Measurements from ENCODE around the gene YIF1A. TPM values are rescaled to one million over a fixed set of nuclear protein-coding genes. Genes with fewer than 3 reads are reported as not detected.

Gene YIF1A
- total RNA-seq (2022; extraction: Qiagen RNA extraction; ENCODE audit: low read depth), result 88.2 to 117 TPM (median 116 TPM) in 5 replicates

GRCh38 chr11:66288671-66289547 is at the start of gene YIF1A:
TSS of gene YIF1A (minus strand) at chr11:66289143. CDS start at chr11:66288985, 158 bp downstream.

GRCh38 chr11:66336234-66337102 is 47.5 kb upstream of the YIF1A start, which contains the start of gene RIN1:
TSS of gene RIN1 (minus strand) at chr11:66336434. CDS start at chr11:66336402, 32 bp downstream.

GRCh38 chr11:66316849-66317251 is 27.9 kb upstream of the YIF1A start, which contains the start of gene CD248:
TSS of gene CD248 (minus strand) at chr11:66317044. CDS start at chr11:66317027, 17 bp downstream.

GRCh38 chr11:66291706-66292542 is 3.0 kb upstream of the YIF1A start, which contains the start of gene TMEM151A:
TSS of gene TMEM151A (plus strand) at chr11:66291894. CDS start at chr11:66292014, 120 bp downstream.

GRCh38 chr11:66277471-66278362 is 11.2 kb downstream of the YIF1A start, which contains the start of gene CNIH2:
TSS of gene CNIH2 (plus strand) at chr11:66278175. CDS start at chr11:66278457, 282 bp downstream.

GRCh38 chr11:66268244-66268951 is 20.5 kb downstream of the YIF1A start, which contains the start of gene RAB1B:
TSS of gene RAB1B (plus strand) at chr11:66268639. CDS start at chr11:66268680, 41 bp downstream.

Other genes with a start within 250 kb of the YIF1A start
- not detected in 5 replicates for gene GAL3ST3, start 240.0 kb downstream of the YIF1A start, total RNA-seq (2022; extraction: Qiagen RNA extraction; ENCODE audit: low read depth)
- gene SF3B2, start 236.8 kb downstream of the YIF1A start, total RNA-seq (2022; extraction: Qiagen RNA extraction; ENCODE audit: low read depth), result 168 to 198 TPM (median 172 TPM) in 5 replicates
- 48.7 to 80.4 TPM (median 65.1 TPM) in 5 replicates for gene PACS1, start 218.9 kb downstream of the YIF1A start, total RNA-seq (2022; extraction: Qiagen RNA extraction; ENCODE audit: low read depth)
- gene KLC2, start 31.4 kb downstream of the YIF1A start, total RNA-seq (2022; extraction: Qiagen RNA extraction; ENCODE audit: low read depth), result 38.0 to 47.4 TPM (median 45.0 TPM) in 5 replicates
- gene RAB1B, start 20.5 kb downstream of the YIF1A start, total RNA-seq (2022; extraction: Qiagen RNA extraction; ENCODE audit: low read depth), result 124 to 152 TPM (median 145 TPM) in 5 replicates
- gene CNIH2, start 11.0 kb downstream of the YIF1A start, total RNA-seq (2022; extraction: Qiagen RNA extraction; ENCODE audit: low read depth), result 1.4 to 3.7 TPM (median 2.9 TPM) in 5 replicates
- 1.6 to 4.3 TPM (median 3.9 TPM) in 5 replicates for gene TMEM151A, start 2.8 kb upstream of the YIF1A start, total RNA-seq (2022; extraction: Qiagen RNA extraction; ENCODE audit: low read depth)
- gene CD248, start 27.9 kb upstream of the YIF1A start, total RNA-seq (2022; extraction: Qiagen RNA extraction; ENCODE audit: low read depth), result 0.05 TPM in 1 of 5 replicates, not detected in the others
- gene RIN1, start 47.3 kb upstream of the YIF1A start, total RNA-seq (2022; extraction: Qiagen RNA extraction; ENCODE audit: low read depth), result 26.8 to 43.4 TPM (median 39.3 TPM) in 5 replicates
- gene BRMS1, start 56.0 kb upstream of the YIF1A start, total RNA-seq (2022; extraction: Qiagen RNA extraction; ENCODE audit: low read depth), result 77.8 to 106 TPM (median 89.7 TPM) in 5 replicates
- 13.2 to 19.8 TPM (median 18.8 TPM) in 5 replicates for gene B4GAT1, start 58.5 kb upstream of the YIF1A start, total RNA-seq (2022; extraction: Qiagen RNA extraction; ENCODE audit: low read depth)
- 2.6 to 5.4 TPM (median 4.9 TPM) in 5 replicates for gene SLC29A2, start 82.6 kb upstream of the YIF1A start, total RNA-seq (2022; extraction: Qiagen RNA extraction; ENCODE audit: low read depth)
- not detected in 5 replicates for gene NPAS4, start 131.9 kb upstream of the YIF1A start, total RNA-seq (2022; extraction: Qiagen RNA extraction; ENCODE audit: low read depth)
- 87.3 to 129 TPM (median 112 TPM) in 5 replicates for gene MRPL11, start 149.7 kb upstream of the YIF1A start, total RNA-seq (2022; extraction: Qiagen RNA extraction; ENCODE audit: low read depth)
- 4.3 to 6.6 TPM (median 5.7 TPM) in 5 replicates for gene PELI3, start 177.8 kb upstream of the YIF1A start, total RNA-seq (2022; extraction: Qiagen RNA extraction; ENCODE audit: low read depth)
- 48.5 to 54.5 TPM (median 51.5 TPM) in 5 replicates for gene DPP3, start 191.3 kb upstream of the YIF1A start, total RNA-seq (2022; extraction: Qiagen RNA extraction; ENCODE audit: low read depth)
- gene BBS1, start 221.5 kb upstream of the YIF1A start, total RNA-seq (2022; extraction: Qiagen RNA extraction; ENCODE audit: low read depth), result 8.5 to 11.3 TPM (median 9.7 TPM) in 5 replicates